GM18868 (cell line): ENCODE measurements around the gene ZNF107.
"Not testable (repeated sequence)": the region's sequence is repeated elsewhere in the genome, so short reads cannot be mapped to it uniquely, and the experiment has no call there.

Experiments used
- ATAC-seq: cut with Tn5 transposase; IDR thresholded peaks from one replicate; pipeline ENCODE4 v1.9.1; 2021; ENCODE audit warnings: mild to moderate bottlenecking, moderate library complexity; ENCODE audit not compliant: unreplicated experiment

ZNF107 gene

DNA sequence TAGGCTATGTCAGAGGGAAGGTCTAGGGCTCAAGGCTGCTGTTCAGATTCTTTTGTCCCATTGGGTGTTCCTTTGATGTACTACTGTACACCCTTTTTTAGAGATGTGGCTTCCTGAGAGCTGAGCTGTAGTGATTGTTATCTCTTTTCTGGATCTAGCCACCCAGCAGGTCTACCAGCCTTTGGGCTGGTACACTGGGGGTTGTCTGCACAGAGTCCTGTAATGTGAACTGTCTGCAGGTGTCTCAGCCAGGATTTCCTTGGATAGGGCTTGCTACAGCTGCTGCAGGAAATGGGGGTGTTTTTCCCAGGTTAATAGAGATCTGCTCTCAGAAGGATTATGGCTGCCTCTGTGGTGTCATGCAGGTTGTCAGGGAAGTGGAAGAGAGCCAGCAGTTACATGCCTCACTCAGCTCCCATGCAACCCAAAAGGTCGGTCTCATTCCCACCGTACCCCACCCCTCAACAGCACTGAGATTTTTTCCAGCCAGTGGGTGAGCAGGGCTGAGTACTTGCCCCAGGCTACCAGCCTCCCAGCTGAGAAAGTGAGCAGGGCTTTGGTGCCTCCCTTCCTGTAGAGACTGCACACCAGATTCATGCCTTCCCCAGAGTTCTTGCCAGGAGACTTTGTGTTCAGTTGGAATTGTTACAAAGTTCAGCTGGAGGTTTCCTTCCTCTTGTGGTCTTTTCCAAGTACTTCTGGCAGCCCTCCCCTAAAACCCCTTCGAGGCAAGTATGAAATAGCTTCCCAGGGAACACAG, 63.3 kb downstream of the ZNF107 start:
- ATAC-seq, result no peak

DNA sequence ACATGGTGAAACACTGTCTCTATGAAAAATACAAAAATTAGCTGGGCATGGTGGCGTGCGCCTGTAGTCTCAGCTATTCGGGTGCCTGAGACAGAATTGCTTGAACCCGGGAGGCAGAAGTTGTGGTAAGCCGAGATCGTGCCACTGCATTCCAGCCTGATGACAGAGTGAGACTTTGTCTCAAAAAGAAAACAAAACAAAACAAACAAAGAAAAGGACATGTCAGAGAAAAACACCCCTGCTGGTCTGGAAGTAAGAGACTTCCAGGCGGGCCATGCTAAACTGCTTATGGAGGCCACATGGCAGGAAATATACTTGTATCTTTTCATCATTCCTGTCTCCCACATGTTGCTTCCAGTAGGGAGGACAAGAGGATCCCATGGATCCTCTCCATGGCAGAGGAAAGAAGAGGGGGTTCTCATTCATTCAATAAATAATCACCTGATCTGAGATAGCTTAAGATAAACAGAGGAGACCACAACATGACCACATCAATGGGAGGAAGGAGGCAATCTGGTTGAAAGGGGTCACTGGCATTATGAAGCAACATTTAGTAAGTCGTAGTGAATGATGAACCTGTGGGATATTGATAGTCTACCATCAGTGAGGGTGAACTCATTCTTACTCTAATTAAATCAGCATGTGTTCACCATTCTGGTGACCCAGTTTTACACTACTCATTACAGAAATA, 67.8 kb downstream of the ZNF107 start:
- no peak for ATAC-seq

DNA sequence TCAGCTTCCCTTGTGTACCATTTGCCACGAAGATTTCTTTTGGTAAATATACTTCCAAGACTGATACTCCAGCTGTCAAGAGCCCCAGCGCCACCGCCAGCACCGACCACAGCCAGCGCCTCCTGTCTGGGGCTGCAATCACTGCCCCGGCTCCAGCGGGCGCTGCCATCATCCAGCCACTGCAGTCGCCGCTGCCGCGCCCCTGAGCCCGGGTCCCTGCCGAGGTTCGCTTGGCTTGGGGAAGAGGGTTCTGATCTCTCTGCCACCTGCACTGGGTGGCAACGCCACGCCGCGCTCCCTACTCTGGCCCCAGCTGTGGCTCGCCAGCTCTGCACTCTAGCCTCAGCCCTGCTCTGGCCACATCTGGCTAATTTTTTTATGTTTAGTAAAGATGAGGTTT, 70.6 kb downstream of the ZNF107 start:
- ATAC-seq, result no peak

DNA sequence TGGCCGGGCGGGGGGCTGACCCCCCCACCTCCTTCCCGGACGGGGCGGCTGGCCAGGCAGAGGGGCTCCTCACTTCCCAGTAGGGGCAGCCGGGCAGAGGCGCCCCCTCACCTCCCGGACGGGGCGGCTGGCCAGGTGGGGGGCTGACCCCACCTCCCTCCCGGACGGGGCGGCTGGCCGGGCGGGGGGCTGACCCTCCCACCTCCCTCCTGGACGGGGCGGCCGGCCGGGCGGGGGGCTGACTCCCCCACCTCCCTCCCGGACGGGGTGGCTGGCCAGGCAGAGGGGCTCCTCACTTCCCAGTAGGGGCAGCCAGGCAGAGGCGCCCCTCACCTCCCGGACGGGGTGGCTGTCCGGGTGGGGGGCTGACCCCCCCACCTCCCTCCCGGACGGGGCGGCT, 72.5 kb downstream of the ZNF107 start:
- not testable (repeated sequence) for ATAC-seq

DNA sequence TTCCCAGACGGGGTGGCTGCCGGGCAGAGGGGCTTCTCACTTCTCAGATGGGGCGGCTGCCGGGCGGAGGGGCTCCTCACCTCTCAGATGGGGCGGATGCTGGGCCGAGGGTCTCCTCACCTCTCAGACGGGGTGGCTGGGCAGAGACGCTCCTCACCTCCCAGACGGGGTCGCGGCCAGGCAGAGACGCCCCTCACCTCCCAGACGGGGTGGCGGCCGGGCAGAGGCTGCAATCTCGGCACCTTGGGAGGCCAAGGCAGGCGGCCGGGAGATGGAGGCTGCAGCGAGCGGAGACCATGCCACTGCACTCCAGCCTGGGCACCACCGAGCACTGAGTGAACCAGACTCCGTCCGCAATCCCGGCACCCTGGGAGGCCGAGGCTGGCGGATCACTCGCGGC, 73.0 kb downstream of the ZNF107 start:
- ATAC-seq, result not testable (repeated sequence)

DNA sequence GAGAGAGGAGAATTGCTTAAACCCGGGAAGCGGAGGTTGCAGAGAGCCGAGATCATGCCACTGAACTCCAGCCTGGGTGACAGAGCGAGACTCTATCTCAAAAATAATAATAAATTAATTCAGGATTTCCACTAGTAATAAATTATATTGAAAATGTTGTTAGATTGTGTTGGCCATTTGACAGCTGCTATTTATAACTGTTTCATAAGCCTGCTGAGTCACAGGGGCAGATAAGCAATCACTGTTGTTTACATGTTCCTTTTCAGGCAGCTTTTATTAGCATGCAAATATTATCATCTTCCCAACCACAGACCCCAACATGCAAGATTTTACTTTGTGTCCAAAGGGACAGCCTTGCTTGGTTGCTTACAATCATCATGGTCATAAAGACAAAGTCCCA, 78.7 kb downstream of the ZNF107 start:
- no peak for ATAC-seq

DNA sequence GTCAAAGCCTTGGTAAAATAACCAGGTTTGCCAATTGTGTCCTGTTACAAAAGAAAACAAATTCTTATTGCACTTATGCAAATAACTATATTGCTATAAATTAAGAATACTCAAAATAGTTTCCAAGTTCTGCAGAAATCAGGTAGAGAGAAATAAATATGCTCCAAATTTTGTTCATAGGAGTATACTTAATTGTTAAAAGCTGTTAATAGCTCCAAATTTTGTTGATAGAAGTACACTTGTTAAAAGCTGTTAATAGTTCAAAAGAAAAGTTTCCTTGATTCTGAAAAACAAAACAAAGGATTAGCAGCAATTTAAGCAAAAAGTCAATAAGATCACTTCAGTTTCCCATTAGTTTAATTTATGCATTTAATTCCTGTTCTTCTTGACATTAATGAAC, 81.9 kb downstream of the ZNF107 start:
- no peak for ATAC-seq

DNA sequence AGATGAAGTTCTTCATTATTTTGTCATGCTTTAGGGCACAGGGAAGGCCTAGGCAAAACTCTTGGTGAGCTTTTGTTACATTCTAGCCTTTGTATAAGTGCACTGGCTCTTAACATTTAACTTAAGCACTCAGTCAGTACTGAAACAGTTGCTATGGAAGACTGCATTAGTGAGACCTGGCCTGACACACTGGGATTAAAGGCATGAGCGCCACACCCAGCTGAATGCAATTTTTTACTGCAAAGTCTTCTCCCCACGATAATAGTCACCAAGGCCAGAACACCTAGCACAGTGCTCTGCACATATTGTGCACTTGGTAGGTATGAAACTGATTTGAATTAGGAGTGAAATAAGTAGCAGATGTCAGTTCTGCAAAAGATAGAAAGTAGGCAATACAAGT, 87.1 kb downstream of the ZNF107 start:
- no peak for ATAC-seq

DNA sequence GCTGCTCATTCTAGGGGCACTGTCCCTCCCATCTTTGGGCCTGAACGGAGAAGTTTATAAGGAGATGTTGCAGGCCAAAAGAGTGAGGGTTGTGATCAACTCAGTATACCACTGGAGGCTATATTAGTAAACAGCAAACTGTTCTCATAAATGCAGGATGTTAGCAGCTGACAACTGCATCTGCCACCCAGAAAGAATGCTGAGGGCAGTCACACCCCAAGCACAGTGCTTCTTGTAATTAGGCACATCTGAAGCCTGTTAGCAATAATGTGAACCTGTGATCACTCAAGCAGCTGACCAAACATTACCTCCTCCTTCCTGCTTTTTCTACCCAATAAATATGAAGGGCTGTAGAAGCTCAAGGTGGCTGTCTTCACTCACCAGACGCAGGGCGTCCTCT, 89.9 kb downstream of the ZNF107 start:
- ATAC-seq, result no peak

DNA sequence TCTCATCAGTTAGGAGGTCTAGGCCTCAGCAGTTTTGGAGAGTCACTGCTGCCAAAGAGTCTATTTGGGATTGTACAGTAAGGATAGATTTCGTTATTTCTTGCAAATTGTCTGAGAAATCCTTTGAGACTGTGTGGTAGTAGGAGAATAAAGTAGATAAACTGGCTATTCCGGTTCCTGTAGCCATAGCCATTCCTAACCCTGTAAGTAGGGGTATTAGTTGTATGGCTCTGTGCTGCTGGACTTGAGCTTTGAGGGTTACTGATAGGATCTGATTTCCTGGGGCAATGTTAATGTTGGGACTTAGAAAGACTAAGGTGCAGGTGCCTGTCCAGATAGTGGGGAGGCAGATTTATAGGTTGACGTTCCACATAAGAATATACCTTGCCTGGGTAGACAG, 92.2 kb downstream of the ZNF107 start:
- ATAC-seq, result no peak
